ENCODE results near the gene CYS1. TPM values are rescaled to one million over a fixed set of nuclear protein-coding genes. Genes with fewer than 3 reads are reported as not detected.

The CYS1 gene
- total RNA-seq, 1 donor from 2014 or later, result 13.5 TPM

GRCh38 chr2:10083046-10083445 is 2.8 kb upstream of the CYS1 start:
- intact Hi-C loops (cut with DNase I), result no loop called here
- Histone ChIP-seq H3K27me3 (no peaks in the 10 kb centered on the region), H3K4me3 (no peak overlapping the region), H3K9me3 (no peaks in the 10 kb centered on the region), H3K4me1 (peaks cover 9% of the 10 kb centered on the region), H3K36me3 (no peaks in the 10 kb centered on the region), H3K27ac (peak overlapping the region; percentile 9)
- no peak for DNase-seq (ENCODE audit: extremely low spot score in 2 of 2)
- no peak for TF ChIP-seq POLR2AphosphoS5 (IDR thresholded peaks at IDR 0.05; ENCODE audit: insufficient read depth in 1 of 2, low read depth in 1 of 2)
- no peak for TF ChIP-seq POLR2A (IDR thresholded peaks at IDR 0.05)
- TF ChIP-seq CTCF (IDR thresholded peaks at IDR 0.05), result no peak

- Histone ChIP-seq H3K36me3 (no peaks in the 10 kb centered on the region), H3K27ac (peak overlapping the region; percentile 92), H3K4me1 (peaks cover 9% of the 10 kb centered on the region), H3K9me3 (no peaks in the 10 kb centered on the region), H3K4me3 (peak overlapping the region; percentile 57 to 93), H3K27me3 (no peaks in the 10 kb centered on the region)
- intact Hi-C loops (cut with DNase I), result no loop called here
- TF ChIP-seq POLR2A (IDR thresholded peaks at IDR 0.05) (no peak), POLR2AphosphoS5 (IDR thresholded peaks at IDR 0.05; ENCODE audit: insufficient read depth in 1 of 2, low read depth in 1 of 2) (no peak), CTCF (IDR thresholded peaks at IDR 0.05) (no peak)
- no peak for DNase-seq (ENCODE audit: extremely low spot score in 2 of 2)
Measured at GRCh38 chr2:10080536-10081304, 509 bp upstream of the CYS1 start.

DNA sequence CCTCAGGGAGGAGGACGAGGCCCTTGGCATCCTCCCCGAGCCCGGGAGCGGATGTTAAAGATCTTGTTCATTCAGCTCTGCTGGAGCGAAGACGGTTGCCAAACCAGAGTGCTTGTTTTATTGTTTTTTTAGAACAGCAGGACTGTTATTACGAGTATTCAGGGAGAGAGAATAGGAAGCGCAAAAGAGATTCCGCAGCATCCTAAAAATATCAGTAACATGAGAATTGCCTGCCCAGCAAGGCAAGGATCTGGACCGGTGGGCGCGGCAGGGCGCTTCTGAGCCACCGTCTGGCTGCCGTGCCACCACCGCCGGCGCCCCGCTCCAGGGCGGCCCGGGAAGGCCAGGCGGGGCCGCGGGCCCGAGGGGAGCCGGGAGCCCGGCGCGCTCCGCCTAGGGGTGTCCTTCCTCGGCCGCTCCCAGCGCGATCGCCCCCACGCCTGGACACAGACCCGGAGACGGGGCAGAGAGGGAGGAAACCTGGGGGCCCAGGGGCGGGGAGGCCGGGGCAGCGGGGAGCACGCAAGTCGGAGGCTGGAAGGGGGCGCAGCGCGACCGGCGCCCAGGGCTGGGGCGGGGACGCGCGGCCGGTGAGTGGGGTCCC is 843 bp downstream of the CYS1 start:
- H3K27ac ChIP-seq, result peak overlapping the region; percentile 92
- intact Hi-C loops (cut with DNase I), result no loop called here
- no peak for DNase-seq (ENCODE audit: extremely low spot score in 2 of 2)
- H3K9me3 ChIP-seq, result no peaks in the 10 kb centered on the region
- H3K4me3 ChIP-seq, result peak overlapping the region; percentile 57 to 93
- H3K27me3 ChIP-seq, result no peaks in the 10 kb centered on the region
- TF ChIP-seq POLR2AphosphoS5 (IDR thresholded peaks at IDR 0.05; ENCODE audit: insufficient read depth in 1 of 2, low read depth in 1 of 2), result peak in 1 of 2 donors; percentile 34
- no peak for TF ChIP-seq CTCF (IDR thresholded peaks at IDR 0.05)
- H3K36me3 ChIP-seq, result no peaks in the 10 kb centered on the region
- peaks cover 9% of the 10 kb centered on the region for H3K4me1 ChIP-seq

GRCh38 chr2:10078704-10079265 is 1.4 kb downstream of the CYS1 start:
- DNase-seq (ENCODE audit: extremely low spot score in 2 of 2), result no peak
- Histone ChIP-seq H3K27me3 (no peaks in the 10 kb centered on the region), H3K9me3 (no peaks in the 10 kb centered on the region), H3K4me3 (peak overlapping the region; percentile 57 to 93), H3K27ac (peak overlapping the region; percentile 92), H3K4me1 (peaks cover 9% of the 10 kb centered on the region), H3K36me3 (no peaks in the 10 kb centered on the region)
- intact Hi-C loops (cut with DNase I), result no loop called here
- no peak for TF ChIP-seq POLR2A (IDR thresholded peaks at IDR 0.05)
- TF ChIP-seq POLR2AphosphoS5 (IDR thresholded peaks at IDR 0.05; ENCODE audit: insufficient read depth in 1 of 2, low read depth in 1 of 2), result peak in 1 of 2 donors; percentile 70

- Histone ChIP-seq H3K27ac (peak overlapping the region; percentile 92), H3K4me1 (peaks cover 9% of the 10 kb centered on the region), H3K4me3 (no peak overlapping the region), H3K9me3 (no peaks in the 10 kb centered on the region), H3K27me3 (no peaks in the 10 kb centered on the region), H3K36me3 (no peaks in the 10 kb centered on the region)
- DNase-seq (ENCODE audit: extremely low spot score in 2 of 2), result no peak
- intact Hi-C loops (cut with DNase I), result no loop called here
- TF ChIP-seq POLR2A (IDR thresholded peaks at IDR 0.05) (no peak), POLR2AphosphoS5 (IDR thresholded peaks at IDR 0.05; ENCODE audit: insufficient read depth in 1 of 2, low read depth in 1 of 2) (no peak), CTCF (IDR thresholded peaks at IDR 0.05) (no peak)
Measured at GRCh38 chr2:10078001-10078400, 2.2 kb downstream of the CYS1 start.
